GM21367 (cell line): Measurements from ENCODE around the gene LRRFIP1.

Experiments
- ATAC-seq: cut with Tn5 transposase; IDR thresholded peaks from one replicate; pipeline ENCODE4 v1.9.1; 2021; ENCODE audit not compliant: unreplicated experiment

LRRFIP1 gene

DNA sequence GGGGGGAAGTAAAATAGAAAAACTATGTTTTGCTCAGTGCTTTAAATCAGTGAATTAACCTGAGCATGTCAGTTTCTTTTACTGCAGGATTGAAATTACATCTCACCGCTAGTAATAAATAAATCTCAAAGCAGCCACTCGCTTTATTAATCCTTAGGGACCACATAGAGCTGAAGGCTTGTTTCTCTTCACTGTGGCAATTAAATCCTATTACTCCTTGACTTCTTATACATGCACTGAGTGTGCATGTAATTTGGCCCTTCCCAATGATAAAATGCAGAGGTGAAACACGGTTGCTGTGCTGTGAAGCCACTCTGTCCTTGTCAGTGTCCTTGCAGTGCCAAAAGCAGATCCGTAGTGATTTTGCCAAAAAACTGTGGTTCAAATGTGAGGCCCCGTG, 94.1 kb downstream of the LRRFIP1 start:
- no peak for ATAC-seq

DNA sequence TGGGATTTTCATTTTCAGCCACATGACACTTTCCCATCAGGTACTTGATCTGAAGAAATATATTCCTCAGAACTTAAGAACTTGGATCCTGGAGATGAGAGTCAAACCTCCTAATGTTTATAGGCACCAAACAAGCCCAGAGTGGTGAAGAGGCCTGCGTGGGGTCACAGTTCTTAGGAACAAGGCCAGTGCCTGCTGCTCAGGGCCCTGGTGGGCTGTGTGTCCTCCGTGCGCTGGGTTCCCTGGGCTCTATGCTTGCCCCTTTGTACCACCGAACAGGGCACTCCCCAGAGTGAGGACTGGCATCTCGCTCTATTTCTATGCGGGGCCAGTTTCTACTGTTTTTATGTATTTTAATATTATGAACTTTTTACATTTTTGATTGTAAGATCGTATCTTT, 95.2 kb downstream of the LRRFIP1 start:
- ATAC-seq: no peak

DNA sequence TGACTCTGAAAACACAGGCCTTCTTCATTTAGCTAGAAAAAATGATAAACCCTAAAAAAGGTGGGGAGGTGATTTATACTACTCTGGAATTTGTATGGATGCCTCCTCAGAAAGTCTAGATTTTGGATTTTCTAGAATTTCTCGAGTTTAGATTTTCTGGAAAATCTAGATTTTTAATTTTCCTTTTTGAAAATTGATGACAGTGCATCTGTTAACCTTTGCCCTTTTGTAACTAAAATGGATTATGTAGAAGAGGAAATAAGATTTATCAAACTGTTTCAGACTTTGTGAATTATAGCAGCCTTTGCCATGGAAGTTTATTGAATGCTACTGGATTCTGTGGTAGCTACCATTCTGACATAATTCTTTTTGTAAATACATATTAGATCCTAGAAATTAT, 95.6 kb downstream of the LRRFIP1 start:
- no peak for ATAC-seq

DNA sequence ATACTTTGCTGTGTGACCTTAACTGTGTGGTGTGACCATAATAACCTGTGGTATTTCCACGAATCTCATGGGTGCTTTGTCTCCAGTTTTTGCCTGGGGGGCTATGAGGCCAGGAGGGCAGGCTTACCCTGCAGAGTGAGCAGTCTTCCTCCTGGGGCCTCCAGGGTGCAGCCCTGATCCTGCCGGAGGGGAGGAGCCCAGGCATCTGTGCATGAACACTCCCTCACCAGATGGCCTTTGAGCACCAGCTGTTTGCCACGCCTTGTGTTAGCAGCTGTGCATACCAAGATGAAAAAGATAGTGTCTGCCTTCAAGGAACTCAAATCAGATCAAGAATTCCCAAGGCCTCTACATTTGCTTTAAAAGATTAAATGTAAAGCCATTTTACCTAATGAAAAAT, 96.2 kb downstream of the LRRFIP1 start:
- no peak for ATAC-seq

DNA sequence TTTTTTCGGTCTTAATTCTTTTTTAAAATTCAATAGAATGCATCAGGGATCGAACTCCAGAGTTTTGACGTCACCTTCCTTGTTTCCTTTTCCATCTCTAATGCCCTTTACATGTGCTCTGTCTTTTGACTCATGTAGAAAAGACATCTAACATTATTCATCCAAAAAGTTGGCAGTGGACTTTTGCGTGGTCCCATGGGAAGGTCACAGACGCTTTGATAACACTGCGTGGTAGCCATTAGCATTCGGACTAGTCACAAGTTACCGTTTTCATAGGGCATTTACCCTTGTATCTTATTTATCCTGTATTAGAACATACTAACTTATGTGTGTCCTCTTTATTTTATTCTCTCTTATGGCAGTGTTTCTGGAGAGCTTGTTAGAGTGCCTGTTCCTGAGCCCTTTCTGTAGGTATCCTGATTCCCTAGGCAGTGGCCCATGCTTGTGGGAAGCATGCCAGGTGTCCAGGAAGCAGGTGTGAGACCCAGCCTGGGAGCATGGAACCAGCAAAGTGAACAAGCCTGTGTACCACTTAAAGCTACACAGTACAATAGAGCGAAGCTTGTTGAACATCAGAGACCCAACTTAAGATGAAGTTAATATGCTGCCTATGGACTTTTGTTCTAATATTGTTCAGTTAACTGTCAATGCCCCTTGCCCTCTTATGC, 97.6 kb downstream of the LRRFIP1 start:
- ATAC-seq: no peak

DNA sequence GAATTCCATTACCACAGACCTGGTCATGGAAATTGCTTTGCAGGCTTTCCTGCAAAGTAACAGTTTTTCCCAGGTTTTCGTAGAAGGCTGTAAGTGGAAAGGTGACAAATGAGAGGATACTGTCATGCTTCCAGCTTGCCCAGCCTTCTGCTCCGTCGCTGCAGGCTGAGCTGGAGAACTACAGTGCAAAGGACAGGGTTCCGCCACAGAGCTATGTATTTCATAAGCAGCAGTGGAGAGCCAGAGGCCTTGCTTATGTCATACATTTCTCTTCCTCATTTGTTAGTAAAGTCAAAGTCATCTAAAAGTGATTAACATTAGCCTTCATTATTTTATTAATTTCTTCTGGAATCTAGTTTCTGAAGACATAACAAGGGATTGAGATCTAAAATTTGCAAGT, 98.3 kb downstream of the LRRFIP1 start:
- no peak for ATAC-seq

DNA sequence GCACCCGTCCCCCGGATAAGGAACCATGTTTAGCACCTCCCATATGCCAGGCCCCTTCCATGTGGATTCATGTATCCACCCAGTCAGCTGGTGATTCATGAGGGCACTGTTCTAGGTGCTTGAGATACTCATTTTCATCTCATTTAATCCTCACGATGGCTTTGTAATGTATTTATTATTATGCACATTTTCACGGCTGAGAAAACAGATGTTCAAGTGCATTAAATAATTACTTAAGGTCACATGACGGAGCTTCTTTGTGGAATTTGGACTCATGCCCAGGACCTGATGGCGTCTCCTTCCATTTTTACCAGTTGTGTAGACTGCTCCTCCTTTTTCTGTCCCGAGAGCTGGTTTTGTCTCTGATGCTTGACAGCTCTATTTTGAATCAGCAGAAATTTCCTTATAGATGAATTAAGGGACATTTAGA, 99.0 kb downstream of the LRRFIP1 start:
- ATAC-seq: no peak

DNA sequence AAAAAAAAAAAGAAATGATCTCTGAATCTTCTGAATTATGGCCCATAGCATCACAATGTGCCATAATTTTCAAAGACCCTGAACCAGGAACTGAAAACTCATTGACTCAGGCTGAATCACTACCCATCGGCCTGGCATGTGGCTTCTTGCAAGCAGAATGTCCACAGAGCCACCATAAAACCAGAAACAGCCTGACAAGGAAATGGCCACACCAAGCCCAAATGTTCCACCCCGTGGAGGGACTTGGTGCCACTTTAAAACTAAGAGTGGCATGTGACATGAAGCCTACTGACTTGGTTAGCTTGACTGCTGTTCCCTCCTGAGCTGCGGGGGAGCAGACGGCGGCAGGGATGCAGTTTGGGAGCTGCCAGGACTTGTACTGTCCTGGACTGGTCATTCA, 100.0 kb downstream of the LRRFIP1 start:
- no peak for ATAC-seq

DNA sequence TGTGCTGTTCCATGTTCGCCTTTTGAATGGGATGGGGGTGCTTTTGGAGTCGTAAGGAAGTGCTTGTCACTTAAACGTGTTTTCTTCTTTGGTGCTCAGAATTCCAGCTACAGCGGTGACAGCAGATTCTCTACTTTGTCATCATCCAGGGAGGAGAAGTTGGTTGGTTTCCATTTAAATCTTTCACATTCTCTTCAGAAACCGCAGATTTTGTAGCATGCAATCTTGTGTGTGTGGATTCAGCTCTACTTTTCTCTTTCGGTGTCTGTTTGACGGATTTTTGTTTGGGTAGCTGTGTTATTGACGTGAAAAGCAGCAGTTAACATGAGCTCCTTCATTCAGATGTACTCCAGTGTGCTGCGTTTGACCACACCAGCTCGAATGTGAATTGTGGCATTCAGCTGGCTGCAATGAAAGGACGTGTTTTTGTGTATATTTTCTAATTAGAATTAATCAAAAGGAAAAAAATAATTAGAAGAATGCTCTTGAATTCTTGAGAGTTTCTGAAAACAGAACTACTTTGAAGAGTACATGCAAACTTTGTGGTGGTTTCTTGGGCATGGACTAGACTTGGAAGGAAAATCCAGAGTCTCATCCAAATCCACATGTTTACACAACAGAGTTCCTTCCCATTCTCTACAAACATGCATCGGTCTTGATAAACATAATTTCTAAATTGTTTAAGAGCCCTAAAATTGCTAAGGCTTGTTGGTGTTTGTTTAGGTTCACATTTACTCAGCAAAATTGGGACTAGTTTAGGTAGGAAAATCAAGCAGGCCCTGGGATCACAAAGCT, 102.5 kb downstream of the LRRFIP1 start:
- no peak for ATAC-seq

DNA sequence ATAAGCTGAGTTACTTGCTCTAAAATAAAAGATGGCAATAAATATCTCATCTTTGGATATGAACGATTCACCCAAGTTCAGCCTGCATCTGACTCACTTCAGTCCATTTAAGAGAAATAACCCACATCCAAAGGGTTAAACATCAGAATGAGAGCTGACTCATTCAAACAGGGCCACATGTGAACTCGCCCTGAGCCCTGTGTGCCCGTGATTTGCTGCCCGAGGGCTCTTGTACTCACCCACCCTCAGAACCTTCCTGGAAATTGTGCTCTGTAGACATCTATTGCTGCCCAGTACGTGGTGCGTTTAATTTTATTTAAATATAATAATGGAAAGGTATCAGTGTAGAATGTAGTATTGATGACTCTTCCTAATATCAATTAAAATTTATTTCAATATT, 104.3 kb downstream of the LRRFIP1 start:
- ATAC-seq: no peak

DNA sequence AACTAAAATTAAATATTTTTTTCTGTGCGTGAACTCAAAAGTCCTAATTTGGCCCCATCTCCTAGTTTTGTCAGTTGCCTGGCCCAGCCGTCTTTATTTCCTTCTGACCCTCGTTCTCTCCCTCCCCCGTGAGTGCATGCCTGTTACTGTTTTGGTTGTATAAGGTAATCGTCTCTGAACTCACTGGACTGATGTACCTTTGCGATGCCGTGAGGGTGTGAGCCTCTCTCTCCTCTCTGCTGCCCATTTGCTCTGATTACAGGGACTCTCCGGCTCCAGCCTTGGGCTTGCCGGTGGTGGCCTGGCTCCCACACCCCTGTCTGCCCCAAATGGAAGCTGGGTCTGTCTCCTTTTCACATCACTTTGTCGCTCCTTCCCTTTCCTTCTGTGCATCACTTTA, 104.7 kb downstream of the LRRFIP1 start:
- ATAC-seq: no peak

DNA sequence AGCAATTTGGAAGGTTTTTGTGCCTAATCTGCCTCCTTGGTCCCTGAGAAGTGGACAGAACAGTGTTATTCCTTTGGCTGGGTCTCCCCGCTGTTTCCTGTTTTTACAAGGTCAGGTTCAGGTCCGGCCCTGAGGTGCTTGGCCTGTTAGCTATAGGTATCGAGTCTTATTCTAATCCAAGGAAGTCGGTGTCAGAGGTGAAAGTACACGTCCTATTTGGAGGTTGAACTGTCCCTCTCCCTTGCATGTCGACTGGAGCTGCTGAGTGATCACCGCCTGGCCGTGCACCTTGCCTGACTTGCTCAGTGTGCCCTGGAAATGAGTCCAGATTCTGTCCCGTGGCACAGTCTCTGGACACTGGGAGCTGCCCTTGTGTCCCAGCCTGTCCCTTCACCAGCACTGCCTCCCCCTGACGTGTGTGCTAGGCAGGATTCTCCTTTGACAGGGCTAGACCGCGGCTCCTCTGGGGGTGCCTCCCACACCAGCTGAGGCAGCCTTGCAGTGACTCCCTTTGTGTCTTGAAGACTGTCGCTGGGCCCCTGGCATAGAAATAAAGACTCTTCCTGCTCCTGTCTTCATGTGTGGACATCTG, 105.5 kb downstream of the LRRFIP1 start:
- no peak for ATAC-seq

DNA sequence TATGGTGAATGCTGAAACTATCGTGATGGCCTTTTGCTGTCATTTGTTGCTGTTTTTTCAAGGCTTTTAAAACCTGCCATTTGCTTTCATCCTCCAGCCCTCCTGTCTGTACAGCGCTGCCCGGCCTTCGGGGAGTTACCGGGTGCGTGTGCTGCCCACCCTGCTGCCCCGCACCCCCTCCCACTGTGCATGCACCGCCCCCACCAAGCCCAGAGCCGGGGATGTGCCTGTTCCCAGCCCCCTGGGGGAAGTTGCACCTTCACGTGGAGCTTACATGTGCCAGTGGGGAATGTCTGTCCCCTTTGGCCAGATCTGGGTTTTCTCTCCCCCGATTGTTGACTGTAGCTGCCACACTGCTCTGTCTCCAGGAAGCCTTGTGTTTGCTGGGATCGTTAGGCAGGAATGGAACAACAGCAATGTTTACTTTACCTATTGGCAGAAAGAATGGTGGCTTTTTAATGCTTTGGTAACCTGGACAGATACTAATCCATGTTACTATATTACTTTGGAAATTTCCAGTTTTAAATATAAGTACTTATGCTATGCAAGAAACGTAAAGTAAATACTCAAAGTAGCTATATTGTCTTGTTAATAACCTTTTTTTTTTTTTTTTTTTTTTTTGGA, 106.4 kb downstream of the LRRFIP1 start:
- ATAC-seq: no peak

DNA sequence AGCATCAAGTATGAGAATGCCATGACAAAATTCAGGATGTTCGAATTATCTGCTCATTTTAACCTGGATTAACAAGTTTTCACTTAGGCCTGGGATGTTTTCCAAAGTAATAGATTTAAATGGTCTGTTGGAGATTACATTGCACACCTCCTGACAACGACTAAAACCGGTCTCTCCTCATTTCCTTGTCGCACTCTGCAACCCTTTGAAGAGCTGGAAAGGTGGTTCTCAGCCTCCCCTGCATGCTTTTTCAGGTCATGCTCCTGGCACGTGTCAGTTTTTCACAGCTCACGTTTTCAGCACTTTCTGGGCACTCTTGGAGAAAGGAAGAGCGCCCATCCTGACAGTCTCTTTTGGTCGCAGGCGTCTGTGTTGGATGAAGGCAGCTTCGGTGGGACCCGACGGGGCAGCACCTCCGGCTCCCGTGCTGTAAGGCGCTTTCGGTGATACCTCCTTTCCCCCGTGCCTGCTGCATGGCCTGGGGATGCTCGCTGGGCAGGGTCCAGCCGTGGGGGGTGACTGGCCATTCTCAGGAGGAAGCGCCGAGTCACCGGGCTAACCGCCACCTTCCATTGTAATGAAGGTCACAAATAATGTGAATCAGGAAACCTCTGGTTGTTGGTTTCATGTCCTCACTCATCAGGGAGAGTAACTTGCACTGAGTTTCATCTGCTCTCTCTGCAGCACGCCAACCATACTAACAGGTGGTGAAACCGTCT, 107.7 kb downstream of the LRRFIP1 start:
- ATAC-seq: no peak

DNA sequence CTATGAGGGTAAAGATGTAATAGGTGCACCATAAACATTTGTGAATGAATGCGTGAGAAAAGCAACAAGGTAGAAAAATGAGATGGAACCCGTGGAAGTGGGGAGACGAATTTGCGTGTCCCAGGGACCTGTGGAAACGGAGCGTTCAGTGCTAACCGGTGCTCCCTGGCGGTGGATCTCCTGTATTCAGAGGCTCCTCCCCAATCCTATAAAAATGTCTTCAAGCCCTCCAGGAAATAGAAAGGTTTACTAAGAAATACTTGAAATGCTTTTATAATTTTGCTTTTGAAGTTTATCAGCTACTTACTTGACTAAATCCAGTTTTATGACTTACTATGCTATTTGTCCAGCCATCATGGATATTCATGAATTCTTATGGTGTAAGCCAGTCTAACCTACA, 108.4 kb downstream of the LRRFIP1 start:
- no peak for ATAC-seq

DNA sequence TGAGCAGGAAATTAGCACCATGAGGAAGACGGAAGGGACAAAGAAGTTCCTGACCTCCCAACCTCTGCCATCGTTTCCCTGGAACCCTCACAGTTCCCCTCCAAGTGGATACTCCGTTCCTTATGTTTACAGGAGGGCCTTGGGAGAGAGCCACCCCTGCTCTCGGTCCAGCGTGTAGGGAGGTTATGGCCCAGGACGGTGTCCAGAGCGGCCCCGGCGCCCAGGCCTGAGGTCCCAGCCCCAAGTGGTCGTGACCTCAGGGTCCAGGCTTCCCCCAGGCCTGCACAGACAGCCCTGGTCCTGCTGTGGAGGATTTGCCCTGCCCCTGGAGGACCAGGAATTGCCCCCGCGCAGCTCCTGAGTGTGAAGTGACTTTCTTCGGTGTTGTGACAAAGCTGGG, 109.4 kb downstream of the LRRFIP1 start:
- no peak for ATAC-seq

DNA sequence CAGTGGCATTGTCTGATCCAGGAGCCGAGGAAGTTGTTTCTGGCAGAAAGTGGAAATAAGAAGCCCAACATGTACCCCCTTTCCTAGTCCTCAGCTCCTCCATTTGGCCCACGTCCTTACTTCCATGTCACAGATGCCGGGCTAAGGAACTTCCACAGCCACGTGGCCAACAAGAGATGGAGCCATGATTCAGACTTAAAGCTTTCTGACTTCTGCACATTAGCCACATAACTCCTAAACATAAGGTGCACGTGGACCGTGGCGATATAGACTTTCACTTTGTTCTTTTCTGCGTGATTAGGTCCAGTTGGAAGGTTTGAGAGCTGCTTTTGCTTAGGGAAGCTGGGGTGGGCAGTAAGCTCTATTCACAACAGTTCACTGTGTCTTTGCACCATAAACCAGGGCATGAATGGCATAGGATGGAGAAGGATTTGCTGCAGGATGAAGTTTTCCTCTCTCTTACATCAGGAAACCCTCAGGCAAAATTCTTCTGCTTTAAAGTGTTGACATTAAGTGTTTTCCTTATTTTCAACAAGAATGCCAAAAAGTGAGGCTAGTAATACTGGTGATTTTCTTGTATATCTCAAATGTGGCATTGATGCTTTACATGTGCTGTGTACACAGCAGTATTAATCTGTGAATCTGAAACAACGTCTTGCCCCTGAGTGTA, 109.9 kb downstream of the LRRFIP1 start:
- no peak for ATAC-seq

DNA sequence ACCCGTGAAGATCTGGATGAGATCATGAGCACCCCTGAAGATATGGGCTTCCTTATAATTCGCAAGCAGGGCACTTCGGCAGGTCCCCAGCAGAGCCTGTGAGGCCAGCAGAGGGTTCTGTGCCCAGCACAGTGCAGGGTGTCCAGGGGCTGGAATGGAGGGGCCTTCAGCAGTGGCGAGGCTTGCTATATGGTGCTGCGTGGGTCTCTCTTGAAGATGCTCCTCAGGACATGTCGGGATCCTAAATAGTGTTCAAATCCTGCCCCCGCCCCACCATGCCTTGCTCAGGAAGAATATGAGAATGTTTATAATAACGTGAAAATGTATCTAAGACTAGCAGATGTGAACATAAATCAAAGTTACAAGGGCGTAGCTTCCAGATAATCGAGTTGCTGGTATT, 110.9 kb downstream of the LRRFIP1 start:
- no peak for ATAC-seq

DNA sequence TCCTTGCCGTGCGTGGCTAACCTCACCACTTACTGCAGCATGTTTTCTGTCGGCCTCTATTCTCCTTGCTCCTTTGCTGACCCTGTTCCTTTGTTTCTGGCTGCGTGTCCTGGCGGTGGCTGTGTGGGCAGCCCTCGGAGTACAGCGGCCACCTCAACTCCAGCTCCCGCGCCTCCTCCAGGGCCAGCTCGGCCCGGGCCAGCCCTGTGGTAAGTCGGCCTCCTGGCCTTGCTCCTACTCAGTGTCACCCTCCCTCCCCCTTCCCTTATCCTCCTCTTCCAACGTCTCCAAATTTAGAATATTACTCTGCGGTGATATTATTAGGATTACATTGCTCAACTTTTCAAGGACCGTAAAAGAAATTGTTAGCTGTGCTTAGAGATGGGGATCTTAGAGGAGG, 111.7 kb downstream of the LRRFIP1 start:
- ATAC-seq: no peak

DNA sequence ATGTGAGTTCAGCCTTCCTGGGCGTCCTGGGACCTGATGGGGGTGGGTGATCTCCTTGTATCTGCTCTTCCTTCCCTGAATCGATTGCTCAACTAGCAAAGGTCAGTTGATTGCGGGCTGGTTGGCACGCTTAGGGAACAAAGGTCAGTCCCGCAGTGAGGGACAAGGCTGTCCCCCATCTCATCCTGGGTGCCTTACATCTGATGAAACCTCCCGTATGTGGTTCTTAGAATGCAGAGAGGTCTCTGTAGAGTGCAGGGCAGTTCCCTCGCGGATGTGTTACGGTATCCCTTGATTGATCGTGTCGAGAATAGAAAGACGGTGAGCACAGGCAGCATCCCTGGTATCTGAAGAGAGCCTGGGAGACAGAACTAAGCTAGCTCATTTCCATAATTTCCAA, 114.8 kb downstream of the LRRFIP1 start:
- no peak for ATAC-seq

DNA sequence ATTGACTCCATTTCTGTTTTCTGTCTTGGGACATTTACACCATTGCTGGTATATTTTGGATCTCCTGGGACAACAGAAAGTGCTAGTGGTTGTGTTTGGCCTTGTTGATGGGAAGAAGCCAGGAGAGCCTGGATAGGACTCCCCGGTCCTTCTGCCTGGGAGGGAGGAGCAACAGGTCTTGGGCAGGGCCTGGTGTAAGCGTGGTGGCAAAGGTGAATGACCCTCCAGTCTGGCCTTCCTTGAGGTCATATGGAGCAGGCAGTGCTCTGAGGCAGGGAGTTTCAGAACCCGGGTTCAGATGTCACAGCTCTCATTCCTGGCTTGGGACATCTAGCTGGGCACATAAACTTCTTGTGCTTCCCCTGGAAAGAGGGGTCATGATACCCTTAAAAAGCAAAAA, 115.2 kb downstream of the LRRFIP1 start:
- ATAC-seq: no peak
